OCI-LY3 (cell line): ENCODE measurements around the gene A4GALT.
"Not testable (repeated sequence)": the region's sequence is repeated elsewhere in the genome, so short reads cannot be mapped to it uniquely, and the experiment has no call there.

Experiments used
- H2AFZ ChIP-seq: fragments of 200-600, 300-600 bp; shearing (Covaris generic); 2 replicates; pipeline ENCODE4 v1.6.0; 2014; ENCODE audit warnings: antibody characterized with exemption, low read depth, low read length
- H3K27ac ChIP-seq: fragments of 200-600, 300-600 bp; sonication (generic); 2 replicates; pipeline ENCODE4 v1.5.1; 2014; ENCODE audit warnings: mild to moderate bottlenecking, low read length, moderate library complexity, mixed read lengths
- H3K27me3 ChIP-seq: fragments of 200-600, 300-600 bp; sonication (generic); 2 replicates; pipeline ENCODE4 v1.6.1; 2014; ENCODE audit warnings: low read depth, low read length, mixed read lengths
- H3K36me3 ChIP-seq: fragments of 200-600, 300-600 bp; sonication (generic); replicated peaks from 2 replicates; pipeline ENCODE3; 2014; ENCODE audit warnings: low read depth, low read length, mixed read lengths
- H3K4me1 ChIP-seq: fragments of 300-600, 200-600 bp; sonication (generic); 2 replicates; pipeline ENCODE4 v1.6.1; 2014; ENCODE audit warnings: low read length, mixed read lengths
- H3K4me2 ChIP-seq: fragments of 200-600, 300-600 bp; sonication (generic); 2 replicates; pipeline ENCODE4 v1.6.1; 2014; ENCODE audit warnings: low read length, mixed read lengths
- H3K4me3 ChIP-seq: fragments of 300-600, 200-600 bp; sonication (generic); 2 replicates; pipeline ENCODE4 v1.5.1; 2014; ENCODE audit warnings: antibody characterized with exemption, mild to moderate bottlenecking, low read length, moderate library complexity
- H3K79me2 ChIP-seq: fragments of 300-600, 200-600 bp; shearing (Covaris generic); 2 replicates; pipeline ENCODE4 v1.6.1; 2014; ENCODE audit warnings: mild to moderate bottlenecking, low read length, mixed read lengths
- H3K9ac ChIP-seq: fragments of 300-600, 200-600 bp; shearing (Covaris generic); 2 replicates; pipeline ENCODE4 v1.6.0; 2014; ENCODE audit warnings: mild to moderate bottlenecking, low read length, moderate library complexity
- H3K9me3 ChIP-seq: fragments of 200-600, 300-600 bp; shearing (Covaris generic); 2 replicates; pipeline ENCODE4 v1.6.1; 2014; ENCODE audit warnings: low read length, mixed read lengths; ENCODE audit not compliant: insufficient read depth
- H4K20me1 ChIP-seq: fragments of 200-600, 300-600 bp; sonication (generic); 2 replicates; pipeline ENCODE4 v1.6.1; 2016; ENCODE audit warnings: low read length, mixed read lengths; ENCODE audit not compliant: insufficient read depth
- CTCF ChIP-seq: fragments of 200-600, 300-600 bp; sonication (generic); IDR thresholded peaks from 2 replicates; pipeline ENCODE4 v1.5.1; 2014; ENCODE audit warnings: antibody characterized with exemption, low read length, low read depth
- EZH2phosphoT487 ChIP-seq: fragments of 200-600 bp; shearing (Covaris generic); IDR thresholded peaks from 2 replicates; pipeline ENCODE4 v1.6.1; 2018; ENCODE audit warnings: antibody characterized with exemption, mixed run types, low read depth

The A4GALT gene

GRCh38 chr22:42676059-42676607 lies 44.5 kb downstream of the A4GALT start:
- no peak overlapping the region for H3K4me3 ChIP-seq
- peaks cover 4% of the 10 kb centered on the region; the same call in 1 of the 2 replicates for H3K4me1 ChIP-seq
- no peaks in the 10 kb centered on the region for H3K36me3 ChIP-seq
- no peak overlapping the region for H3K4me2 ChIP-seq
- H3K79me2 ChIP-seq: no peaks in the 10 kb centered on the region
- peaks cover 16% of the 10 kb centered on the region; the same call in 1 of the 2 replicates for H3K9me3 ChIP-seq
- no peak overlapping the region for H3K27ac ChIP-seq
- H3K9ac ChIP-seq: no peak overlapping the region
- TF ChIP-seq EZH2phosphoT487 (no peak), CTCF (no peak)
- H4K20me1 ChIP-seq: no peaks in the 10 kb centered on the region
- H2AFZ ChIP-seq: no peak overlapping the region
- no peaks in the 10 kb centered on the region for H3K27me3 ChIP-seq

DNA sequence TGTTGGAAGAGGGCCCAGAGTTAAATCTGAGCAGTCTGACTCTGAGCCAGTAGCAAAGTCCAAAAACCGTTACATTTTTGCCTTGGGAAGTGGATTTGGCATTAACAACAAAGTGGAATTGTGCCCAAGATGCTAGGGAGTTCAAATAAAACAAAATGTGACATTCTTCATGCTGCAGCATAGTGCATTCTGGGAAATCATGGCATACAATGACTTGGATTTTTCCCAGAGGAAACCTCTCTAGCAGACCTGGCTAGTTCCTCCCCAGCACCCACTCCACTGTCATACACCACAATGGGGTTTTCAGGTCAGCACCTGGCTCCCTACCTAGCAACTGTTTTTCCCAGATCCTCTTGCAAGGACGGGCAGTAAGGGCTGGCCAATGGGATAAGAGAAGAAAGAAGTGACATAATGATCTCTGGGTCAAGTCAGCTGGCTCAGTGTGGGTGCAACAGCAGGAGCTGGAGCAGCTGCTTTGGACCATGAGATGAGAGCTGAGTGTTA lies 46.7 kb downstream of the A4GALT start:
- Histone ChIP-seq H3K4me2 (no peak overlapping the region), H3K4me3 (no peak overlapping the region), H3K79me2 (no peaks in the 10 kb centered on the region), H3K27ac (no peak overlapping the region), H3K36me3 (no peaks in the 10 kb centered on the region), H2AFZ (no peak overlapping the region), H3K27me3 (no peaks in the 10 kb centered on the region), H3K9ac (no peak overlapping the region), H3K4me1 (peaks cover 4% of the 10 kb centered on the region; the same call in 1 of the 2 replicates), H3K9me3 (peaks cover 11% of the 10 kb centered on the region; the same call in 1 of the 2 replicates), H4K20me1 (no peaks in the 10 kb centered on the region)
- TF ChIP-seq CTCF (no peak), EZH2phosphoT487 (no peak)

GRCh38 chr22:42673071-42673470 lies 47.6 kb downstream of the A4GALT start:
- H2AFZ ChIP-seq, H3K9me3 ChIP-seq, H3K36me3 ChIP-seq, H3K27ac ChIP-seq, H3K4me1 ChIP-seq, H3K79me2 ChIP-seq, H4K20me1 ChIP-seq, H3K27me3 ChIP-seq, H3K4me2 ChIP-seq, H3K4me3 ChIP-seq, H3K9ac ChIP-seq: not testable (repeated sequence)

DNA sequence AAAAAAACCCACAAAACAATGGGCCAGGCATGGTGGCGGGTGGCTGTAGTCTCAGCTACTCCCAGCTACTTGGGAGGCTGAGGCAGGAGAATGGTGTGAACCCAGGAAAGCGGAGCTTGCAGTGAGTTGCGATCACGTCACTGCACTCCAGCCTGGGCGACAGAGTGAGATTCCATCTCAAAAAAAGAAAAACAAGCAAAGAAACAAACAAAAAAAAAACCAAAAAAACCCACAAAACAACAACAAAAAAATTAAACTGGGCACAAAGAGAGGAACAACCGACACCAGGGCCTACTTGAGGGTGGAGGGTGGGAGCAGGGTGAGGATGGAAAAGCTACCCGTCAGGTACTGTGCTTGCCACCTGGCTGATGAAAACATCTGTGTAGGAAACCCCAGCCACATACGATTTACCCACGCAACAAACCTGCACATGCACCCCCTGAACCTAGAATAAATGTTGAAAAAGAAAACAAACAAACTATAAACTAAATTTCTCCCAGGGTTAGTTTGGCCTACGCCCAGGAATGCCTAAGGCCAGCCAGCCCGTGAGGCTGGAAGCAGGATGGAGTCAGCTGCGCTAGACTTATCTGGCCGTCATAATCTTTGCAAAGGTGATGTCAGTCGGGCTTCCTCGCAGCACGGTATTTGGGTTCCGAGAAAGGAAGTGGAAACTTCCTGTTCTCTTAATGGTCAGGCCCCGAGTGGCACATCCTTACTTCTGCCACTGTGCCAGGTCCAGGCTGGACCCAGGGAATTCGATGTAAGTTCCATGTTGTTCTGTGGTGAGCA lies 49.6 kb downstream of the A4GALT start:
- peaks cover 5% of the 10 kb centered on the region; the same call in 1 of the 2 replicates for H3K9me3 ChIP-seq
- no peak overlapping the region for H3K27ac ChIP-seq
- peaks cover 10% of the 10 kb centered on the region for H3K4me1 ChIP-seq
- H3K79me2 ChIP-seq: no peaks in the 10 kb centered on the region
- H3K4me3 ChIP-seq: no peak overlapping the region
- H4K20me1 ChIP-seq: no peaks in the 10 kb centered on the region
- no peaks in the 10 kb centered on the region for H3K36me3 ChIP-seq
- no peaks in the 10 kb centered on the region for H3K27me3 ChIP-seq
- H3K9ac ChIP-seq: no peak overlapping the region
- H2AFZ ChIP-seq: no peak overlapping the region
- no peak overlapping the region for H3K4me2 ChIP-seq
- TF ChIP-seq EZH2phosphoT487: no peak
- no peak for TF ChIP-seq CTCF
